Nephron progenitor cell (in vitro differentiated cells): ENCODE results near the gene SH3PXD2A.
A peak's percentile ranks its signal among the peaks of the same experiment; 100 is the strongest.

Experiments used
- DNase-seq: peaks from one replicate; pipeline ENCODE4 v3.0.0; 2021
- H3K27ac Mint-ChIP-seq: 2 replicates; pipeline ENCODE4 v1.8.0; 2021; ENCODE audit warnings: mild to moderate bottlenecking, moderate library complexity, mixed read lengths
- H3K27me3 Mint-ChIP-seq: 2 replicates; pipeline ENCODE4 v1.8.0; 2021; ENCODE audit warnings: mild to moderate bottlenecking, low read depth, mixed read lengths; ENCODE audit not compliant: poor library complexity
- H3K36me3 Mint-ChIP-seq: 2 replicates; pipeline ENCODE4 v1.8.0; 2021; ENCODE audit warnings: low read depth, mixed read lengths
- H3K4me1 Mint-ChIP-seq: 2 replicates; pipeline ENCODE4 v1.8.0; 2021; ENCODE audit warnings: mixed read lengths
- H3K4me3 Mint-ChIP-seq: 2 replicates; pipeline ENCODE4 v1.8.0; 2021; ENCODE audit warnings: mild to moderate bottlenecking, moderate library complexity, mixed read lengths
- H3K9me3 Mint-ChIP-seq: 2 replicates; pipeline ENCODE4 v1.8.0; 2021; ENCODE audit warnings: mild to moderate bottlenecking, moderate library complexity, mixed read lengths
- TF ChIP-seq, protein P1 (sequence below): fragments of 200-600 bp; sonication (generic); IDR thresholded peaks from 2 replicates; pipeline ENCODE4 v1.5.0; 2021; ENCODE audit warnings: antibody characterized with exemption

The SH3PXD2A gene

DNA sequence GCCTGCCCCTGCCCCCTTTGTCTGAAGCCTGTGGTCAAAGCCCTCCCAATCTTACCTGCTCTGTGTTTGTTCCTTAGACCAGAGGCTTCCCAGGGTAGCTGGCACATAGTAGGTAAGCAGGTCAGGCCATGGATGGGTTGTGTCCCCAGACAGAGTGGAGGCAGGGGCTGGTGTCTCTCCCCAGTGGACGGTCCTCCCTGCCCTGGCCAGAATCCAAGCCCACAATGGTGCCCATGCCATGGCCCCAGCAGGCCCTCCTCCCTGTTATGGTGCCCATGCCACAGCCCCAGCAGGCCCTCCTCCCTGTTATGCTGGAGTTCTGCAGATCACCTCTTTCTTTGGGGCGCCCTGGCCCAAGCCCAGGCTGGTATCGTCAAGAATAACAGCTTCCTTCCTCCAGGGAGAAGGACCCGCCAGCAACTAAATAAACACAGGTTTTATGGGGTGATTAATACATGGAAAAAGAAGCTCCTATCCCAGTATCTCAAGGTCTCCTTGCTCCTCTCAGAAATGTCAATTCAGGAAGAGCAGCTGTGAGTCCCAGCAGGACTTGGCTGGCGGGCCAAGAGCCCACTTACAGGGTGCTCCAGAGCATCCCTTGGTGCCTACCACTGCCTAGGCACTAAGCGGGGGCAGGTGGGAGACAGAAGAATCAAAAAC is 279.8 kb downstream of the SH3PXD2A start:
- H3K9me3 Mint-ChIP-seq, result no peaks in the 10 kb centered on the region
- no peak overlapping the region for H3K27ac Mint-ChIP-seq
- TF ChIP-seq, protein P1, sequence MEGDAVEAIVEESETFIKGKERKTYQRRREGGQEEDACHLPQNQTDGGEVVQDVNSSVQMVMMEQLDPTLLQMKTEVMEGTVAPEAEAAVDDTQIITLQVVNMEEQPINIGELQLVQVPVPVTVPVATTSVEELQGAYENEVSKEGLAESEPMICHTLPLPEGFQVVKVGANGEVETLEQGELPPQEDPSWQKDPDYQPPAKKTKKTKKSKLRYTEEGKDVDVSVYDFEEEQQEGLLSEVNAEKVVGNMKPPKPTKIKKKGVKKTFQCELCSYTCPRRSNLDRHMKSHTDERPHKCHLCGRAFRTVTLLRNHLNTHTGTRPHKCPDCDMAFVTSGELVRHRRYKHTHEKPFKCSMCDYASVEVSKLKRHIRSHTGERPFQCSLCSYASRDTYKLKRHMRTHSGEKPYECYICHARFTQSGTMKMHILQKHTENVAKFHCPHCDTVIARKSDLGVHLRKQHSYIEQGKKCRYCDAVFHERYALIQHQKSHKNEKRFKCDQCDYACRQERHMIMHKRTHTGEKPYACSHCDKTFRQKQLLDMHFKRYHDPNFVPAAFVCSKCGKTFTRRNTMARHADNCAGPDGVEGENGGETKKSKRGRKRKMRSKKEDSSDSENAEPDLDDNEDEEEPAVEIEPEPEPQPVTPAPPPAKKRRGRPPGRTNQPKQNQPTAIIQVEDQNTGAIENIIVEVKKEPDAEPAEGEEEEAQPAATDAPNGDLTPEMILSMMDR, result no peak
- H3K36me3 Mint-ChIP-seq, result no peaks in the 10 kb centered on the region
- H3K4me3 Mint-ChIP-seq, result no peak overlapping the region
- peaks cover 6% of the 10 kb centered on the region for H3K27me3 Mint-ChIP-seq
- peaks cover 48% of the 10 kb centered on the region for H3K4me1 Mint-ChIP-seq
- no peak for DNase-seq

DNA sequence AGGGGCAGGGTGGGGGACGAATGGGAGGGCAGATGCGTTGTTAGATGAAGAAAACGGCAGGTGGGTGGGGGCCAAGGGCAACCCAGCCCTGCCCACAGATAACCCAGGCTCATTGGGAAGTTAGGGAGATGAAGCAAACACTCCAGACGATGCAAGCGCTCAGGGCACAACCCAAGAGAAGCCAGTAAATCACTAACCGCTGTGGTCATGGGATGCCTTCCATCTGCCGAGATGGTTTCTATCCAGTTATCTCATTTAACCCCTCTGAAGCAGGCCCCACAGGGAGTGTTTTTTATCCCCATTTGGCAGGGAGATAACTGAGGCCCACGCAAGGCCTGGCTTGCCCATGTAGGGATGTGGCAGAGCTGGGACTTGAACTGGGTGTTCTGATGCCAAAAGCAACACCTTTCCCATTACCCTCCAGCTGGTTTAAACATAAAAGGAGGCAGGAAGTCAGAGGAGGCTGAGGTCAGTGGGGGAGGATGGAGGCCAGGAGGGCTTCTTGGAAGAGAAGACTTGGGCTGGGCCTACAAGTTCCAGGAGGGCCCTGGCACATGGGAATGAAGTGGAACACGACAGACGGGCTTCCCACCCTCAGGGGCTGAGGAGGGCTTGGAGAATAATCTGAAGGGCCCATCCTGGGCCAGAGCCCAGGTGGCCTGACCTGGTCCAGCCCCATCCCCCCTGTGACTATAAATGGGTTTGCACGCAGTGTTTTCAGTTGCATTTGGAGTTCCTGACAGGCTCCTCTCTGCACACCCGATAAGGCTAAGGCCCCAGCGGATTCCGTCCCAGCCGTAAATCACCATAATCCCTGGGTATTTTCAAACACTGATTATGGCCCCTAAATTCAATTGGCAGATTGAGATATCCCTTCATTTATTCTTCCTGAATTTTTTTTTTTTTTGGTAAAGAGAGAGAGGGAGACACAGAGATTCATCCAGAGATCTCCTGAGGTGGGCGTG is 281.0 kb downstream of the SH3PXD2A start:
- Mint-ChIP-seq H3K27me3 (peaks cover 16% of the 10 kb centered on the region), H3K9me3 (no peaks in the 10 kb centered on the region), H3K4me1 (peaks cover 41% of the 10 kb centered on the region), H3K27ac (peak overlapping the region; percentile 74), H3K4me3 (no peak overlapping the region), H3K36me3 (no peaks in the 10 kb centered on the region)
- TF ChIP-seq, protein P1, result no peak
- DNase-seq, result no peak

DNA sequence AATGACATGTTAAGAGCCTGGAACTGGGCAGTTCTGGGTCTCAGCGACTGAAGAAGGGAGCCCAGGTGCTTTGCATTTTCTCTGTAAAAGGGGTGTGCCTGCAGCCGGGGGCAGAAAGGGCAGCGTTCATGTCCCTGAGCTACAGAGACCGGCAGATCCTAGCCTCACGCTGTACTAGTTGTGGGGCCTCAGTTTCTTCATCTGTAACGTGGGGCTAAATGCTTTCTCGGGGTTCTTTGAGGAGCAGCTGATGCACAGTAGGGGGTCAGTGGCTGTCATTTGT is 282.2 kb downstream of the SH3PXD2A start:
- Mint-ChIP-seq H3K4me3 (no peak overlapping the region), H3K27me3 (peaks cover 19% of the 10 kb centered on the region), H3K4me1 (peaks cover 35% of the 10 kb centered on the region), H3K27ac (no peak overlapping the region), H3K9me3 (no peaks in the 10 kb centered on the region), H3K36me3 (no peaks in the 10 kb centered on the region)
- TF ChIP-seq, protein P1, result no peak
- no peak for DNase-seq

DNA sequence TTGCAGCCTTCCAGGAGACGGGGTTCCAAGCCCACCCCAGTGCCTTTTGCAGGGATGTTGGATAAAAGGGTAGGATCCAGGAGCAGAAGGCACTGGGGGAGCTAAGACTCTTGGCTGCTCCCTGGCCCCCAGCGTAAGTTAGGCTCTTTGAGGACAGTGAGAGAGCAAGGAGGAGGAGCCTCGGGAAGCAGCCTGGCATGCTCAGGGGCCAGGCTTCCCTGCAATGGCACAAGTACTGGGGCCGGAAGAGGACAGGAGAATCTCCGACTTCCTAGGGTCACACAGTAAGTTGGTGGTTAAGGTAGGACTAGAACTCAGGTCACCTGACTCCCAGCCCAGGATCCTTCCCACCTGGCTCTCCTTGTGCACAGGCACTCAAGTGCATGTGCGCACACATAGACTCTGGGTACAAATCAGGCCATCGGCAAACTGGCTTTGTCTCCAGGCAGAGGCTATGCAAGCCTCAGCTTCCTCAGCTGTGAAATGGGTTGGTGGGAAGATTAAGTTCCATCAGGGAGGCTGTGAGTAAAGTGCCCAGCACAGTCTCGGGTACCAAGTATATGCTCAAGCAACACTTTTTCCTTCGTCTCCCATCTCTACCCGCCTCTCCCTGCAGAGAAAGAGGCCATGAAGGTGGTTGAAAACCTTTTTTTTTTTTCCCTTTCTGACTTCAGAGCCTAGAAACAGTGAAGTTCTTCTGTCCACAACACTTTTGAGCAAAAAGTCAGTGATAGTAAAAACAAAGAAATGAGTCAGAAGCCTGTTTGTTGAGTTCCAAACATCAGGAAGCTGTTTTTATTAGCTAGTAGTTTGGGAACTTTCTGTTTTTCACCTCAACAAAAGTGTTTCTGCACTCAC is 282.8 kb downstream of the SH3PXD2A start:
- TF ChIP-seq, protein P1, result no peak
- Mint-ChIP-seq H3K4me1 (peaks cover 35% of the 10 kb centered on the region), H3K27ac (no peak overlapping the region), H3K4me3 (no peak overlapping the region), H3K36me3 (no peaks in the 10 kb centered on the region), H3K27me3 (peaks cover 19% of the 10 kb centered on the region), H3K9me3 (no peaks in the 10 kb centered on the region)
- no peak for DNase-seq

DNA sequence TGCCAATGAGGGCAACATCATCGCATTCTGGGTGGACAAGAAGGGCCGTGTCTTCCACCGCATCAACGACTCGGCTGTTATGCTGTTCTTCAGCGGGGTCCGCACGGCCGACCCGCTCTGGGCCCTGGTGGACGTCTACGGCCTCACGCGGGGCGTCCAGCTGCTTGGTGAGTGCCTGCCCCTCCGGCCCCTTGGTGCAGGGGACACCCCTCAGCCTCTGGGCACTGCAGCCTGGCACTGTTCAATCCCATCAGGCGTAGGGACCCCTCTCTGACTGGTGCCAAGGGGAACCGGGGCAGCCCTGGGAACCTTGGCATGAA is 283.8 kb downstream of the SH3PXD2A start:
- Mint-ChIP-seq H3K27ac (no peak overlapping the region), H3K4me1 (peaks cover 29% of the 10 kb centered on the region), H3K27me3 (peaks cover 19% of the 10 kb centered on the region), H3K9me3 (no peaks in the 10 kb centered on the region), H3K36me3 (no peaks in the 10 kb centered on the region), H3K4me3 (no peak overlapping the region)
- TF ChIP-seq, protein P1, result no peak
- no peak for DNase-seq
